ENCODE measurements around the gene MYO1E.
A peak's percentile ranks its signal among the peaks of the same experiment; 100 is the strongest.
"Not testable (repeated sequence)": the region's sequence is repeated elsewhere in the genome, so short reads cannot be mapped to it uniquely, and the experiment has no call there.

MYO1E gene

DNA sequence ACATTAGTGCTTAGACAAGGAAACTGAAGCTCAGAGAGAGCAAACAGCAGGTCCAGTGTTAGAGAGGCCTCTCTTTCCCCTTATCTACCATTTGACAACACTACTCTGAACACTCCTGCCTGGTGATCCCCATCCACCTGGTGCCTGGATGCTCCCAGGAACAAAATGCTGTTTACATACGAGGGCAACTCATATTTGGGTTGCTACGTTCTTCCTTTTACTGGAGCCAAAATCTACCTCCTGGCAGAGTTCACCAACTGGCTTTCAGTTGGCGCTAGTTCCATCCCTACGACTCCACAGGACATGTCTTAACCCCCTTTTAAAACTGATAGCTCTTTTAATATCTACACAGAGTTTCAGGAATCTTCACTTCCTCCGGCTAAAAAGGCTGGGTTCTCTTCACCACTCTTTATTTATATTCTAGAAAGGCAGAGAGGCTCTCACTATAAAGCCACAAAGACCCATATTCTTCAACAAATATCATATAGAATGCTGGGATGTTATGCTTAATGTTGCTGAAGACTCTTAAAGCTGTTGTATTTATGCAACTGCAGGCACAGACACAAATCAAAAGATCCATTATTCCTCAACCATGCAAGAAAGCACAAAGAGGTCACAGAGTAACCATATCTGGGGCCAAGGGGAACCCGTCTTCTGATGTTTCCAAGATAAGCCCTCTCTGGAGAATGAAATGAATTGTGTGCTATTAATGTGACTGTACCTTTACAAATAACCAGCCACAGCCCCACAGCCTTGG is 219.8 kb downstream of the MYO1E start:
- no peak for DNase-seq (ENCODE audit: insufficient read length, low spot score)
- FAIRE-seq, result no peak
- TF ChIP-seq, protein P1, sequence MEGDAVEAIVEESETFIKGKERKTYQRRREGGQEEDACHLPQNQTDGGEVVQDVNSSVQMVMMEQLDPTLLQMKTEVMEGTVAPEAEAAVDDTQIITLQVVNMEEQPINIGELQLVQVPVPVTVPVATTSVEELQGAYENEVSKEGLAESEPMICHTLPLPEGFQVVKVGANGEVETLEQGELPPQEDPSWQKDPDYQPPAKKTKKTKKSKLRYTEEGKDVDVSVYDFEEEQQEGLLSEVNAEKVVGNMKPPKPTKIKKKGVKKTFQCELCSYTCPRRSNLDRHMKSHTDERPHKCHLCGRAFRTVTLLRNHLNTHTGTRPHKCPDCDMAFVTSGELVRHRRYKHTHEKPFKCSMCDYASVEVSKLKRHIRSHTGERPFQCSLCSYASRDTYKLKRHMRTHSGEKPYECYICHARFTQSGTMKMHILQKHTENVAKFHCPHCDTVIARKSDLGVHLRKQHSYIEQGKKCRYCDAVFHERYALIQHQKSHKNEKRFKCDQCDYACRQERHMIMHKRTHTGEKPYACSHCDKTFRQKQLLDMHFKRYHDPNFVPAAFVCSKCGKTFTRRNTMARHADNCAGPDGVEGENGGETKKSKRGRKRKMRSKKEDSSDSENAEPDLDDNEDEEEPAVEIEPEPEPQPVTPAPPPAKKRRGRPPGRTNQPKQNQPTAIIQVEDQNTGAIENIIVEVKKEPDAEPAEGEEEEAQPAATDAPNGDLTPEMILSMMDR (IDR thresholded peaks at IDR 0.05; ENCODE audit: insufficient read depth, missing control alignments), result no peak

GRCh38 chr15:59150185-59150584 is 222.5 kb downstream of the MYO1E start:
- FAIRE-seq, result no peak
- no peak for DNase-seq (ENCODE audit: insufficient read length, low spot score)

GRCh38 chr15:59148153-59148833 is 224.4 kb downstream of the MYO1E start:
- FAIRE-seq (no peak), DNase-seq (ENCODE audit: insufficient read length, low spot score) (no peak)
- TF ChIP-seq, protein P1 (IDR thresholded peaks at IDR 0.05; ENCODE audit: insufficient read depth, missing control alignments), result no peak

More at GRCh38 chr15:59150185-59150584, 222.5 kb downstream of the MYO1E start:
- TF ChIP-seq, protein P1 (IDR thresholded peaks at IDR 0.05; ENCODE audit: insufficient read depth, missing control alignments), result no peak

DNA sequence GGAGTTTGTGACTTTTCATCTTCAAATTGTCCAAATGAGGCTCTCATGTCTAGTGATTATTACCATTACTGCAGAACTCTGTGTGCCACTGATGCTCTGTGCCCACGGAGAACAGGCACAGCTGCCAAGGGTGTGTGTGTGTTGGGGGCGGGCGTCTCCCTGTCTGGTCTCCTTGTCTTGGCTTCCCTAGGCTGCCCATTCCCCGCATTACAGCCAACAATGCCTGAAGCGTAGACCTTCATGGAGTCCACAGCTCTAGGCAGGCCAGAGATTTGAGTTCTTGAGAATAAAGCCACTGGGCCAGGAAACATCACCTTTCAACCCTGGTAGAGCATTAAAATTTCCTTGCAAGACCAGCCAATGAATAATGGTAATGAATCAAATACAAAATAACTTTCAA is 225.0 kb downstream of the MYO1E start:
- TF ChIP-seq, protein P1 (IDR thresholded peaks at IDR 0.05; ENCODE audit: insufficient read depth, missing control alignments), result no peak
- DNase-seq (ENCODE audit: insufficient read length, low spot score), result no peak
- no peak for FAIRE-seq

DNA sequence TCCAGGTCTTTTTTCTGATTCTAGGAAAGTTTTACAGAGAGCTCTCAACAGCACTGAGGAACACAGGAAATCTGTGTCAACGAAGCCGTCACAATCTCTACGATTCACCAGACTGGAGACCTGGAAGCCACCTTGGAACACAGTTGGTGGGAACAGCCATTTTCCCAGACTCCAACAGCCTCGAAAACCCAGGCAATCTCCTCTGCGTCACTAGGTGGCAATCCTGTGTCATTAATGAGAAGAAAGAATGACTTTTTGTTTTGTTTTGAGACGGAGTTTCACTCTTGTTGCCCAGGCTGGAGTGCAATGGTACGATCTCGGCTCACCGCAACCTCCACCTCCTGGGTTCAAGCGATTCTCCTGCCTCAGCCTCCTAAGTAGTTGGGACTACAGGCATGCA is 228.1 kb downstream of the MYO1E start:
- DNase-seq (ENCODE audit: insufficient read length, low spot score); FAIRE-seq: not testable (repeated sequence)
- TF ChIP-seq, protein P1 (IDR thresholded peaks at IDR 0.05; ENCODE audit: insufficient read depth, missing control alignments), result peak; percentile 23

DNA sequence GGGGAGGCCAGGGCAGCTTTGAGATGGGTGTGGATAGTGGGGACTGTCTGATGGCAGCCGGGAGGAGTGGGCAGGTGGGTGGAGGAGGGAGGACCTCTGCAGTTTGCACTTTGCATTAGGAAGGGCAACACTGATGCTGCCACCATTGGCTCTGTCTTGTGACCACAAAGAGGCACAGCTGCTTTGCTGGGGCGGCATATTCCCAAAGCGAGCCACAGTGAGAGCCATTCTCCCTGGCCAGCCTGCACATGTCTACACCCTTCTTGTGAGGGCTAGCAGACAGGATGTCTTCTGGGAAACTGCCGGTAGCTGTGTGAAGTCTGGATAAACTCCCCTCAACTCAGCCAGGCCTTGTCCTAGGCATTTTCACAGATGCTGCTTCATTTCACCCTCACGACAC is 229.4 kb downstream of the MYO1E start:
- no peak for FAIRE-seq
- no peak for DNase-seq (ENCODE audit: insufficient read length, low spot score)
- TF ChIP-seq, protein P1 (IDR thresholded peaks at IDR 0.05; ENCODE audit: insufficient read depth, missing control alignments), result no peak
